Activated CD8-positive, alpha-beta T cell treated with anti-CD3 and anti-CD28 coated beads for 36 hours (primary cell): ENCODE measurements around the gene SH3YL1. TPM values are rescaled to one million over a fixed set of nuclear protein-coding genes. Genes with fewer than 3 reads are reported as not detected.

Experiments used
- ATAC-seq: fragments of 200-7000 bp; cut with Tn5 transposase; one replicate; pipeline ENCODE4 v1.10.0; 2021; ENCODE audit warnings: mild to moderate bottlenecking, moderate library complexity
- CTCF ChIA-PET: fragments of 350-600 bp; sonication (Branson Sonifier 250); formaldehyde crosslinking; loops from one replicate; lab custom pipeline; 2021; ENCODE audit warnings: antibody characterized with exemption; lab: Charles Lee
- POLR2A ChIA-PET: fragments of 350-600 bp; sonication (Branson Sonifier 250); formaldehyde crosslinking; loops from one replicate; lab custom pipeline; 2021; ENCODE audit warnings: antibody characterized with exemption; lab: Charles Lee
- DNase-seq: peaks from one replicate; pipeline ENCODE4 v3.0.0-alpha.2; 2020
- H3K27ac Mint-ChIP-seq: one replicate; pipeline ENCODE4 v1.8.0; 2021; ENCODE audit warnings: mild to moderate bottlenecking, mixed read lengths
- H3K27me3 Mint-ChIP-seq: one replicate; pipeline ENCODE4 v1.8.0; 2021; ENCODE audit warnings: mixed read lengths
- H3K36me3 Mint-ChIP-seq: one replicate; pipeline ENCODE4 v1.8.0; 2021; ENCODE audit warnings: low read depth, mixed read lengths
- H3K4me1 Mint-ChIP-seq: one replicate; pipeline ENCODE4 v1.8.0; 2021; ENCODE audit warnings: low read depth, mixed read lengths
- H3K4me3 Mint-ChIP-seq: one replicate; pipeline ENCODE4 v1.8.0; 2021; ENCODE audit warnings: mild to moderate bottlenecking, moderate library complexity, mixed read lengths
- H3K9me3 Mint-ChIP-seq: one replicate; pipeline ENCODE4 v1.8.0; 2021; ENCODE audit warnings: mixed read lengths
- intact Hi-C: fragments of 100-400 bp; cut with micrococcal nuclease; formaldehyde crosslinking; loops from one replicate; pipeline ENCODE4 v1.10.0; 2022
- total RNA-seq, 2 experiments: library from RNA; stranded (reverse); gene quantifications; one replicate each; pipeline ENCODE4 v1.2.3, GENCODE V29; 2021
- TF ChIP-seq, protein P1 (sequence below): fragments of 200-600 bp; IDR thresholded peaks from one replicate; pipeline ENCODE4 v1.8.0; 2022; ENCODE audit warnings: antibody characterized with exemption, mild to moderate bottlenecking

SH3YL1 gene
- total RNA-seq, 2 experiments from 2014 or later = 18.5 to 19.9 TPM

DNA sequence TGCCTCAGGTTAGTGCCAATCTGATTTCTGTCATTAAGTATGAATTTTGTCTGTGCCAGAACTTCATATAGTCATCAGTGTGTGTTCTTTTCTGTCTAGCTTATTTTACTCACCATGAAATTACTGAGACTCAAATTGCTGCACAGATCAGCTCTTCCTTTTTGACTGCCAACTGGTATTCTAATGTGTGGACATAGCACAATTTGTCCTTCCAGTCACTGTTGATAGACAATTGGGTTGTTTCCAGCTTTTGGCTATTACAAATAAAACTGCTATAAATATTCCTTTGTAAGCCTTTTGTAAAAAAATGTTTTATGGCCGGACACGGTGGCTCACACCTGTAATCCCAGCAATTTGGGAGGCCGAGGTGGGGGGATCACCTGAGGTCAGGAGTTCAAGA, 7.7 kb downstream of the SH3YL1 start:
- ChIA-PET POLR2A (no interaction called here), CTCF (interaction anchor here (1.0 kb wide), 2 partner anchors 9 to 54 kb away, joined by 3 read pairs; no protein-coding TSS in a partner anchor)
- H3K36me3 Mint-ChIP-seq = peaks cover 30% of the 10 kb centered on the region
- H3K4me3 Mint-ChIP-seq = no peak overlapping the region
- H3K27ac Mint-ChIP-seq = no peak overlapping the region
- TF ChIP-seq, protein P1, sequence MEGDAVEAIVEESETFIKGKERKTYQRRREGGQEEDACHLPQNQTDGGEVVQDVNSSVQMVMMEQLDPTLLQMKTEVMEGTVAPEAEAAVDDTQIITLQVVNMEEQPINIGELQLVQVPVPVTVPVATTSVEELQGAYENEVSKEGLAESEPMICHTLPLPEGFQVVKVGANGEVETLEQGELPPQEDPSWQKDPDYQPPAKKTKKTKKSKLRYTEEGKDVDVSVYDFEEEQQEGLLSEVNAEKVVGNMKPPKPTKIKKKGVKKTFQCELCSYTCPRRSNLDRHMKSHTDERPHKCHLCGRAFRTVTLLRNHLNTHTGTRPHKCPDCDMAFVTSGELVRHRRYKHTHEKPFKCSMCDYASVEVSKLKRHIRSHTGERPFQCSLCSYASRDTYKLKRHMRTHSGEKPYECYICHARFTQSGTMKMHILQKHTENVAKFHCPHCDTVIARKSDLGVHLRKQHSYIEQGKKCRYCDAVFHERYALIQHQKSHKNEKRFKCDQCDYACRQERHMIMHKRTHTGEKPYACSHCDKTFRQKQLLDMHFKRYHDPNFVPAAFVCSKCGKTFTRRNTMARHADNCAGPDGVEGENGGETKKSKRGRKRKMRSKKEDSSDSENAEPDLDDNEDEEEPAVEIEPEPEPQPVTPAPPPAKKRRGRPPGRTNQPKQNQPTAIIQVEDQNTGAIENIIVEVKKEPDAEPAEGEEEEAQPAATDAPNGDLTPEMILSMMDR = no peak
- no peaks in the 10 kb centered on the region for H3K4me1 Mint-ChIP-seq
- intact Hi-C loops = no loop called here
- ATAC-seq (no peak), DNase-seq (no peak)
- no peaks in the 10 kb centered on the region for H3K27me3 Mint-ChIP-seq
- peaks cover 18% of the 10 kb centered on the region for H3K9me3 Mint-ChIP-seq

DNA sequence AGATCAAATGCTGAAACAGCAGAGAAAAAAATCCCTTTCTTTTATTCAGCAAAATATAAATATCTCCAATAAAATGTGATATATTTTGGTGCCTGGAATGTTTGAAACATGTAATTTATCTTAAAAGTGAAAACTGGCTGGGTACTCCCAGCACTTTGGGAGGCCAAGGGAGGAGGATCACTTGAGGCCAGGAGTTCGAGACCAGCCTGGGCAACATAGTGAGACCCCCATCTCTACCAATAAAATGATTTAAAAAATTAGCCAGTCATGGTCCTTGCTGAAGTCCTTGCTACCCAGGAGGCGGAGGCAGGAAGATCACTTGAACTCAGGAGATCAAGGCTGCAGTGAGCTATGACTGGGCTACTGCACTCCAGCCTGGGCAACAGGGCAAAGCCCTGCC, 8.6 kb downstream of the SH3YL1 start:
- intact Hi-C loops = no loop called here
- CTCF ChIA-PET = interaction anchor here (0.6 to 1.0 kb wide), 3 partner anchors 9 to 53 kb away, joined by 3 read pairs; no protein-coding TSS in a partner anchor
- DNase-seq (no peak), ATAC-seq (no peak)
- Mint-ChIP-seq H3K27me3 (no peaks in the 10 kb centered on the region), H3K4me1 (no peaks in the 10 kb centered on the region), H3K27ac (no peak overlapping the region), H3K36me3 (peaks cover 21% of the 10 kb centered on the region), H3K4me3 (no peak overlapping the region), H3K9me3 (peaks cover 17% of the 10 kb centered on the region)
- TF ChIP-seq, protein P1 = no peak
- POLR2A ChIA-PET = interaction anchor here (1.2 kb wide), 1 partner anchor 13 kb away, joined by 3 read pairs; no protein-coding TSS in a partner anchor

DNA sequence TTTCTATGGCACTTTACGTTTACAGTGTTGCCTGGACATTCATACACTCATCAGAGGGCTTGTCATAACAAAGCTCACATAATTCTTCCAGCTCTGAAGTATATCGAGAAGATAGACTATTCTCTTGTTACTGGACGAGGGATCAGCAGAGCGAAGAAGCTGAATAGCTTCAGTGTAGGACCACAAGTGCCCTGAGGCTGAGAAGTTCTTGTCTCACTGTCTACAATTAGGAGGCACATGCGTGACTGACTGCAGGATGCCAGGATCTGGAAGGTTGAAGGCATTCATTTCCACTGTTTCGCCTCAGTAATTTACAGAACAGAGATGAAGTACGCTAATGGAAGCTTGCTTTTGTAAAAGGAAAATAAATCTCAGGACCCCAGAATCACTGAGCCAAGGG, 9.6 kb downstream of the SH3YL1 start:
- DNase-seq (no peak), ATAC-seq (no peak)
- intact Hi-C loops = no loop called here
- no peaks in the 10 kb centered on the region for H3K27me3 Mint-ChIP-seq
- ChIA-PET CTCF (interaction anchor here (1.3 kb wide), 1 partner anchor 14 kb away, joined by 3 read pairs; no protein-coding TSS in a partner anchor), POLR2A (no interaction called here)
- H3K27ac Mint-ChIP-seq = no peak overlapping the region
- TF ChIP-seq, protein P1 = no peak
- no peaks in the 10 kb centered on the region for H3K4me1 Mint-ChIP-seq
- H3K4me3 Mint-ChIP-seq = no peak overlapping the region
- peaks cover 18% of the 10 kb centered on the region for H3K36me3 Mint-ChIP-seq
- H3K9me3 Mint-ChIP-seq = peaks cover 14% of the 10 kb centered on the region

DNA sequence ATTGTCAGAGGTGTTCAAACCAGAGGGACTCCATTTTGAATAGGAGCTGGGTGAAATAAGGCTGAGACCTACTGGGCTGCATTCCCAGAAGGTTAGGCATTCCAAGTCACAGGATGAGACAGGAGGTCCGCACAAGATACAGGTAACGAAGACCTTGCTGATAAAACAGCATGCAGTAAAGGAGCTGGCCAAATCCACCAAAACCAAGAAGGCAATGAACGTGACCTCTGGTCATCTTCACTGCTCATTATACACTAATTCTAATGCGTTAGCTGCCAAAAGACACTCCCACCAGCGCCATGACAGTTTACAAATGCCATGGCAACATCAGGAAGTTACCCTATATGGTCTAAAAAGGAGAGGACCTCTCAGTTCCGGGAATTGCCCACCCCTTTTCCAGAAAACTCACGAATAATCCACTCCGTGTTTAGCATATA, 10.6 kb downstream of the SH3YL1 start:
- Mint-ChIP-seq H3K27ac (no peak overlapping the region), H3K27me3 (no peaks in the 10 kb centered on the region), H3K36me3 (peaks cover 11% of the 10 kb centered on the region), H3K4me3 (no peak overlapping the region), H3K9me3 (peaks cover 5% of the 10 kb centered on the region), H3K4me1 (no peaks in the 10 kb centered on the region)
- POLR2A ChIA-PET = no interaction called here
- intact Hi-C loops = no loop called here
- CTCF ChIA-PET = interaction anchor here (0.7 kb wide), 1 partner anchor 37 kb away, joined by 3 read pairs; no protein-coding TSS in a partner anchor
- no peak for DNase-seq
- TF ChIP-seq, protein P1 = no peak
- no peak for ATAC-seq

DNA sequence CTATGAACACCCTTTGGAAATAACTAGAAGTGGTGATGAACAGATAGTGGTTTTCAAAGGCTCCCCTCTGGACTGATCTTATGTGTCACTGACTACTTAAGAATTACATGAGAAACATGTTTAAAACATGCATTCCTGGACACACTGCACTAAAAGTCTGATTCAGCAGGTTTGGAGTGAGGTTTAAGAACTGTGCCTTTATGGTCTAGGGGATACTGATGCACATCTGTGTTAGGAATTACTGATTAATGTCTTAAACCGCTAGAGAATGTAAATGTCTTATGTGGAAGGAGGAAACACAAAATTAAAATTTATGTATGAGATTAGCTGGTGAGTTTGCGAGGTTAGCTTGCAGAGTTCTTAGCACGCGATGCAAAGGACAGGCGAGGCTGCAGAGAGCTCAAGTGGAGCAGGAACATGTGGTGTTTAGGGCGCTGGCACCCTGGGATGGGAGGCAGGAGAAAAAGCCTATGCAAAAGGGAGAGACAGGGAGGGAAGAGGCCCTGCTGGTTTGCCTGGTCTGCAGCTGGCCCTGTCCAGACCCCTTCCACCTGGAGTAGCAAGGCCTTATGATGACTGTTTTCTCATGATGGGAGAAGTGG, 11.7 kb downstream of the SH3YL1 start:
- intact Hi-C loops = no loop called here
- no peak overlapping the region for H3K4me3 Mint-ChIP-seq
- ATAC-seq (no peak), DNase-seq (no peak)
- ChIA-PET POLR2A (no interaction called here), CTCF (no interaction called here)
- peaks cover 8% of the 10 kb centered on the region for H3K36me3 Mint-ChIP-seq
- no peaks in the 10 kb centered on the region for H3K4me1 Mint-ChIP-seq
- no peaks in the 10 kb centered on the region for H3K27me3 Mint-ChIP-seq
- H3K9me3 Mint-ChIP-seq = peaks cover 2% of the 10 kb centered on the region
- TF ChIP-seq, protein P1 = no peak
- no peak overlapping the region for H3K27ac Mint-ChIP-seq
